ENCODE results near the gene NEURL2.

- TF ChIP-seq CTCF (IDR thresholded peaks at IDR 0.05) (no peak), POLR2A (IDR thresholded peaks at IDR 0.05) (no peak)
Observed at GRCh38 chr20:45892049-45892825, 1.2 kb upstream of the NEURL2 start.
